ENCODE results near the gene PALLD. TPM values are rescaled to one million over a fixed set of nuclear protein-coding genes. Genes with fewer than 3 reads are reported as not detected.

The PALLD gene
- total RNA-seq, 1 donor from 2014 or later, result 1.5 TPM

DNA sequence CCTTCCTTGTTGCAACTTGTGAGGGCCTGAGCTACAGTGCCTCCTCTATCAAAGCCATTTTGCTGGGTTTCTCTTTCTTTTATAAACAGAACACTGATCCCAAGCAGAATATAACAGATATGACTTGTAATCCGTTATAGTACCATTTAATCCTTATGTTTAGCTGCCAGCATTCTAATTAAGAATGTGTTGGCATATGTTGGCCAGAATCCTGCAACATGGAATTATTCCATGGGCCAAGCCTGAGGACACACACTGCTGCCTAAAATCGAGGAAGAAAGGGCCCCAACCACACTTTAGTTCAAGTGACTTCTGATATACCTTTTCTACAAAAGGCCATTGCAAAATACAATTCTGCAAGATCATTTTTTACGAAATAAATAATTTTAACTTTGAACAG, 28.0 kb downstream of the PALLD start:
- DNase-seq (ENCODE audit: low read depth, low spot score), result no peak

DNA sequence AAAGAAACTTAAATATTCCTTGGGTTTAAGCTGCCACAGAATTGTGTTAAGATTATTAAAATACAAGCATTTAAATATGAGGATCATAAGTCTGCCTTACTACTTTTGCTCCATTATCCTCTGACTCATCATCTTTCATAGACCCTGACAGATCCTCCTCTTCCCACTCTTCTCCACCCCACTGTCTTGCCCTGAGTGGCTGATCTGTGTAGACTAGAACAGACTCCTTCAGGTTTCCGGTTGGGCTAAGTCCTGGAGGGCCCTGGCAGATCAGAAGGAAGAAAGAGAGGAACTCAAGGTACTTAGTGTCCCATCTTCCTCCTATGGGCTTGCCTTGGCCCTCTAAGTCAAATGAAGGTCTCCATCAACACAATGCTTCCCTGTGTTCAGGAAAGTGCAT, 30.7 kb downstream of the PALLD start:
- DNase-seq (ENCODE audit: low read depth, low spot score), result no peak

DNA sequence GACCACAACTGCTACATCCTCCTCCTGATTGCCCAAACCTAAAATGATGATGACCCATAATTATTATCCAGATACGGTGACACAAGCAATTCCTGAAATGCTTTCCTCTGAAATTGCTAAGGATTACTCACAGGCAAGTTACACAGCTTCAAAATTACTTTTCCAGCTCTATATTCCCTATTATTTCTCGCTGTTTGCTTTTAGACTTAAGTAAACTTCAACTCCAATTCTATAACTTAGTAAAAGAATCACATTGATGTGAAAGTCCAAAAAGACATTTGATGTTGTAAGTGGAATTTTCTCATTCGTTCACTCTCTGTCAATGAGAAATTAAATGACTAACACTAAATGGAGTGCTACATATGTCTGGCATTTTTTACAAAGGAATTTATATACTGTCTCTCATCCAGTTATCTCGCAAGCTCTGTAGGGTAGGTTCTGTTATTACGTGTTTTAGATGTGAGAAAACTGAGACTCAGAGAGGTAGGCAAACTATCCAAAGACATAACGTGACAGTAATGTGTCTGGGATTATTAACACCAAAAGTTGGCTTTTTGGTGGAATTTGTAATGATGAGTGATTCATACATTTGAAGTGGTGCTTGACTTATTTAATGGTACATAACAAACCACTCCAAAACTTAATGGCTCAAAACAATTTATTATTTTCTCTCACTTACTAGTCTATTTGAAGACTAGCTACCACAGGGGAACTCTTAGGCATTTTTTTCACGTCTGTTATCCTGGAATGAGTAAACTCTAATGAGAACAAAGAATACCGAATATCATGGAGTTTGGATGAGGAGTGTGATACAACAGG, 31.5 kb downstream of the PALLD start:
- no peak for DNase-seq (ENCODE audit: low read depth, low spot score)

DNA sequence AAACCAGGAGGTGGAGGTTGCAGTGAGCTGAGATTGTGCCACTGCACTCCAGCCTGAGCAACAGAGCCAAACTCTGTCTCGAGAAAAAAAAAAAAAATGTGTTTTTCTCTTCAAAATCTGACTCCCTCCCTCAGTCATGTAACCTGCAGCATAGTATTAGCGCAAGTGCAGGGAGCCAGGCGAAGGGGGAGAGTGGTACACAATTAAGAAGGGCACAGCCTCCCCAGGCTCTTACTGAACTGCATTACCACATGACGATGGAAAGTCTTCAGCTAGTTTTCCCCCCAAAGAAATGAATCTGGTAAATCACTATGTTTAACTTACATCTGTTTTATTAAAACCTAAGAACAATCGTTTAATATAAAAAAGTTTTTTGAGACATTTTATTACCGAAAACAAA, 32.4 kb downstream of the PALLD start:
- DNase-seq (ENCODE audit: low read depth, low spot score), result no peak

DNA sequence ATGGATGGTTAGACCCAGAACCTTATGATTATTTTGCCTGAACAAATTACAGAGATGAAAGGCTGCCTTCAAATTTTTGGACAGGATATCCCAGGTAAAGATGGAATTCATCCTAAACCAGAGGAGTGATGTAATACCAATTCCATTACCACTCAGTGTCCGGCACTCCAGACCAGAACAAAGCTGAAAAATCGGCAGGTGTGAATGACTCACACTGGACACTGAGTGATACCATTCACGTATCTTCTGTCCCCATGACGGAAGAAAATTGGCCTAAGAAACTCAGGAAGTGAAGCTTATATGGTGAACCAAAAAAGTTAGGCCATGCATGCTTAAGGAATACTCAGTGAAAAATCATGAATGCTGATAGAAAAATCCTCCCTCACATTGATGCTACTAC, 34.5 kb downstream of the PALLD start:
- DNase-seq (ENCODE audit: low read depth, low spot score), result no peak

DNA sequence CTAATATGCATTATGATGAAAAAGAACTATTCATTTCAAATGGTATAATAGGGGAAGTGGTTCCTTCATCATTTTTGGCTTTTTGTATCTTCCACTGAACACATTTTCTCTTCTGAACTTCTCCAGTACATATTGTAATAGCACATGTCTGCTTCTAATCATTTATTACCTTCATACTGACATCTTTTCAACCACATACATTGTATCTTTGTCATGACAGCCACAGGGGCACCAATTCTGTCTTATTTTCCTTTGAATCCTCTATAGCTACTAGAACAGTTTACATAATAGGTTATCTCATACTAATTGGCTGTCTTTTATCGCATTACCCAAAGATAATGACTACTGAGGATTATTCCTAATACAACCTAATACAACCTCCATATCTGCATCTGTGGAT, 37.7 kb downstream of the PALLD start:
- no peak for DNase-seq (ENCODE audit: low read depth, low spot score)

DNA sequence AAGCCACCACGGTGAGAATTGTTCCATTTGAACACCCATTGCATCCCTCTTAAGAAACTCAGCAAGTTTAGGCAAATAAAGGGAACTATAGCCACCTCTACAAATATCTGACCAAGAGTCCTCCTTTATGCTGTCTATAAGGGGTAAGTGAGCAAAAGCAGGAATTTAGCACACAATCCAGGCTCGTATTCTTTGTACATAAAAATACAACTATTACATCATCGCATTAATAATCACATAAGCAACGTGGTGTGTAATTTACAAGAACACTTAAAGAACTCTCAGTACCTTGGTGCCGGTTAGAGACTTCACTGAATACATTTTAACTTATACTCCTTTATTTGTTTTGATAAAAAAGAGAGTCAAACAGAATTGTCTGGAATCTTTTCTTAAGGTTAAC, 38.8 kb downstream of the PALLD start:
- no peak for DNase-seq (ENCODE audit: low read depth, low spot score)

DNA sequence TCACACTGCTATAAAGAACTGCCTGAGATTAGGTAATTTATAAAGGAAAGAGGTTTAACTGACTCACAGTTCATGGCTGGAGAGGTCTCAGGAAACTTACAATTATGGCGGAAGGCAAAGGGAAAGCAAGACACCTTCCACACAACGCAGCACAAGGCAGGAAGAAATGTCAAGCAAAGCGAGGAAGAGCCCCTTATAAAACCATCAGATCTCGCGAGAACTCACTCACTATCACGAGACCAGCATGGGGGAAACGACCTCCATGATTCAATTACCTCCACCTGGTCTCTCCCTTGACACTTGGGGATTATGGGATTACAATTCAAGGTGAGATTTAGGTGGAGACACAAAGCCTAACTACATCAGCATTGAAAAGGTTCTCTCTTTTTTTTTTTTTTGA, 39.6 kb downstream of the PALLD start:
- no peak for DNase-seq (ENCODE audit: low read depth, low spot score)

DNA sequence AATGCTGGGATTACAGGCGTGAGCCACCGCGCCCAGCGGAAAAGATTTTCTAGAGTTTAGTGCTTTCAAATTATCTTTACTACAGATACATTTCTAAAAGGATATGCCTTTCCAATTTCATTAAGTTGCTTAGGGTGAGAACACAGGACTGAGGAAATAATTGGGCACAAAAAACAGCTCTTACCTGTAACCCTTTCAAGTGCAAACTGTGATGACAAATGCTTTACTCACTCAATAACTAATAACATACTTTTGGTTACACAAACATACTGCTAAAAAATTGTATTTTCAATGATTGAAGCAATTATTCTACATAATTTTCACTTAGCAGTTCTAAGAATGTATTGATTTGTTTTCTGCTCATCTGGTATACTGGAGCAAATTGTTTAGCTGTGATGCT, 40.2 kb downstream of the PALLD start:
- no peak for DNase-seq (ENCODE audit: low read depth, low spot score)

DNA sequence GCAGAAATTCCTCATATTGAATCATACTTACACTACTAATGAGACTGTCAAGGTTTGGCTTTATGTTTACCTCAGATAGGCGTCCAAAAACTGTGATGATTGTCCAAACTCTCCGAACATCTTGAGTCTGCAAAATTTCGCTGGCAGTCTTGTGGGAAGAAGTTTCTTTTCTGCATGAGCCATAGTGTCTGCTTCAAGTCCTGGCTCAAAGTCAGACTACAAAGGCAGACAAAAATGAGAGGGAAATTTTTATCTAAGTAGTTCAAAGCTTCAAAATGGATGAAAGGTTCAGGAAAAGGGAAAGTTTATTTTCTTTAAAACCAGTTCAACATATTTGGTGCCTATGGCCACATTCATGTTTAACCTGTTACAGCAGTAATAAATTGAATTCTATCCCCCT, 40.7 kb downstream of the PALLD start:
- no peak for DNase-seq (ENCODE audit: low read depth, low spot score)

DNA sequence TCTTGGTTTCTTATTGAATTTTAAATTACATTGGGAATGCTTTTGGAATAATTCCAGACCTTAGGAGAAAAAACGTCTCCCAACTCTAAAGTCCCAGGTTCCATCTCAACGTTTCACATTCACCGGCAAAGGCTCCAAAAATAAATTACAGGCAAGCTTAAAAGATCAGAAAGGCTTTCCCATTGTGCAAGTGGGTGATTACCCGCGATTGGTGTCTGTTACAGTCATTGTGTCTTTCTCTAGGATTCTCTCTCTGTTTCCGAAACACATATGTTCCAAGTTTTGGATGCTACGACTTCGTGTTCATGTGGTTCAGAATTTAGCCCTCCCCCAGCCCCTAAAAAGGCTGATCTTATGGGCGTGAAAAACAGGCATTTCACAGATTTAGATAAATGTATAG, 41.8 kb downstream of the PALLD start:
- DNase-seq (ENCODE audit: low read depth, low spot score), result no peak

DNA sequence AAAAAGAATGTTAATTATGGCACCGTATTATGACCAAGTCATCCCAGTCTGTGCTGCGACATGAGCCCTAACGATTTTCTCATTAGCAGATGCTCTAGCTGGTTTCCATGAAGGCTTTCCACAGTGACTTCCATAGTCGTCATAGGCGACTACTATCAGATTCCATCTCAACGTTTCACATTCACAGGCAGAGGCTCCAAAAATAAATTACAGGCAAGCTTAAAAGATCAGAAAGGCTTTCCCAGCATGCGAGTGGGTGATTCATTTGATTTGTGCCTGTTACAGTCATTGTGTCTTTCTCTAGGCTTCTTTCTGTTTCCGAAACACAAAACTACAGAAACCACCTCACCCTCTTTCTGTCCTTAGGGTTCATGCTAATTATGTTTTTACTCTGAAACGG, 43.2 kb downstream of the PALLD start:
- DNase-seq (ENCODE audit: low read depth, low spot score), result no peak

DNA sequence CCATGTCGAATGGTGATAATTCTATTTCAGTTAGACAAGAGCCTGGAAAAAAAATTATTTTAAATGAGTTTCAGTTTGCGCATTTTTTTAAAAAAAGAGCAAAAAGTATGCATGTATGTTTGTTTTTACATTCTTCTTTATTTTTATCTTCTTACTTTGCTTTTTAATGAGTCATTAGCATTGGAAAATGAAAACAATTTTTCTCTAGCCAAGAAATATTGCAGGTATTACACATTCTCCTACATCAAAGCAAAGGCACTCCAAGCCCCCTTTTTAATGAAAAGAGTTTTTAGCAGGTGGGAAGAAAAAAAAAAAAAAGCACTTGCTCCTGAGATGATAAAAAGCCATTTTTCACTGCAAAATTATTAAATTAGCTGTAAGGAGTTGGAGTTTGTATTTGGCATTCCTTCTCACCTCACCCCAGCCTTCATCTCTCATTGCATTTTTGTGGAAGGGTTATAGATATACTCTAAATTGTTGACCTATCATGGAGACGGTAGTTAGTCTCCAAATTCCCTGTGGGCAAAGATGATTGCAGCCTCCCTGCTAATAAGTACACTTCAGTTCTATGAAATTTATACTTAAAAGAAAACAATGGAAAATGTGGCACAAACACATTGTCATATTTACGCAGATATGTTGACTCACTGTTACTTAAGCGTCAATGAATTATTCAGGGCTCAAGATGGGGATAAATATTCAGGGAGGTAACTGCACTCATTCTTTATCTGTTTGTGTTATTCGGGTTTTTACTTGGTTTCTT, 43.8 kb downstream of the PALLD start:
- DNase-seq (ENCODE audit: low read depth, low spot score), result no peak

DNA sequence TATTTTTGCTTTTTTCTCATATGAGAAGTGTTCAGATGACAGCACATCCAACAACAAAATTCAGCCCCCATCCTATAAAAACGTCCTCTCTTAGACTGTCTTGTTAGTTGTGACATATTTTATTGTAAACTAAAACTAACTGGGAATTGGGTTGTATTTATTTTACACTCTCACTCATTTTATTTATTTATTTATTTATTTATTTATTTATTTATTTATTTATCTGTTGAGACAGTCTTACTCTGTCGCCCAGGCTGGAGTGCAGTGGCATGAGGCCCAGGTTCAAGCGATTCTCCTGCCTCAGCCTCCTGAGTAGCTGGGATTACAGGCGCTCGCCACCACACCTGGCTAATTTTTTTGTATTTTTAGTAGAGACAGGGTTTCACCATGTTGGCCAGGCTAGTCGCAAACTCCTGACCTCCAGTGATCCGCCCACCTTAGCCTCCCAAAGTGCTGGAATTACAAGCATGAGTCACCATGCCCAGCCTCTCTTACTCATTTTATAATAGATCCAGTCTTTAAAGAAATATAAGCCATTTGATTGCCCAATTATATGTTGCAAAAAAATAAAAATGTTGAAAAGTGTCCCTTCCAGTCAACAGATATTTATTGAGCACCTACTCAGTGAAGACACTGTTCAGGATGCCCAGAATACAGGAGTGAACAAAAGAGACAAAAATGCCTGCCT, 44.6 kb downstream of the PALLD start:
- DNase-seq (ENCODE audit: low read depth, low spot score), result no peak

DNA sequence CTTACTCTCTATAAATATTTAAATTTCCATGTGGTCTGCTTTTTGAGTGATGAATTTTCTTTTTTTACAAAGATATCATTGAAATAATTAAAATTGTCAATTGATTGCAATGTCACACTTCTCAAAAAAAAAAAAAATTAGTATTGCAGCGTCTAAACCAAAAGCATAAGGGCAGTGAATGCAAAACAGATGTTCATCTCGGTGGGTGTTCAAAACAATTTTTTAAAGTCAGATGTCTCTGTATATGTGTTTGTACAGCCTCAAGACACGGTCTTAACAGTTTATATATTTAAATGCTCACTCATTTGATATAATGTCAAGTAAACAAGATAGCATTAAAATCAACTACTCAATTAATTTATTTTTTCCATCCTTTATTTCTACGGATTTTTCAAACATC, 52.3 kb downstream of the PALLD start:
- DNase-seq (ENCODE audit: low read depth, low spot score), result no peak

DNA sequence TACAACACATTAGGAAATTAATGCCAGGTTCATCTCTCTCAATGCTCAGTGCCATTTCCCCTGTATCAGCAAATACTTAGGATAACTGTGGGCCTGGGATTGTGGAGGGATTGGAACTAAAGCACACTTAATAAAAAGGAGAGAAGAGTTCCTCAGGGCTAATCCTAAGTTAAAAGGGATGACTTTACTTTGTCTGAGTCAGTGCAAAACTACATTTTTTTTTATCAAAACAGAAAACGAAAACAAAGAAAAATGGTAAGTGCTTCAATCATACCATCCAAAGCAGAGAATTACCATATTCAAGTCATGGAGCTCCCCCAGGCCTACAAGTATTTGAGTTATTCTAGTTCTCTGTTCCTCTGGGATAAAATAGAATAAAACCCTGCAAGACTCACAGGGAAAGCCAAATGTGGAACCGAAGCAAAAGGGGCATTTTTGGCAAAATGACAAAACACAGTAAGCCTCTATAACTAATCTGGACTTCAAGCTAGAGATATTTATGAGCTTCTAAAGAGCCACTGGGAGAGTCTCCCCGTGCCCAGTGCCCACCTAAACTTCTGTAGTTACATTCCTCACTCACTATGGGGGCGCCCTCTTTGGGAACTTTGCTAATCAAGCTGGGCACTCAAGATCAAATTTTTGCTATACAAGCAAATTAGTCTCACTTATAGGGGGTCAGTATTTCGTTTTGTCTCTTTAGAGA, 53.4 kb downstream of the PALLD start:
- DNase-seq (ENCODE audit: low read depth, low spot score), result no peak

DNA sequence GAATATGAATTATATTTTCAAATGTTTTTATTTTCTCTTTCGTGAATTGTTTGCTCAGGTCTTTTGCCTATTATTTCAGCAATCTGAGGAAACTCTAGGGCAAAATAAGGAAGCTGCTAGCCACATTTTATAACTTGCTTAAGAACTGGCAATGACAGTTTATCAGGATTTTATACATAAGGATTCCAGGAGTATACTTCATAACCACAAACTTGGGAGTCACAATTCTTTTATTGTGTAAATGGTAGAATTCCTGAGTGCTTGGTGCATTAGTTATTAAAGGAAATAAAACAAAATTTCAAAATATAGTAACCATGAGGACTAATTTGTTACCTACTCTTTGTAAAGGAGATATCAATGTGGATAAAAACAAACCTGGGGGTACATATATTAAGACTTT, 54.4 kb downstream of the PALLD start:
- no peak for DNase-seq (ENCODE audit: low read depth, low spot score)

DNA sequence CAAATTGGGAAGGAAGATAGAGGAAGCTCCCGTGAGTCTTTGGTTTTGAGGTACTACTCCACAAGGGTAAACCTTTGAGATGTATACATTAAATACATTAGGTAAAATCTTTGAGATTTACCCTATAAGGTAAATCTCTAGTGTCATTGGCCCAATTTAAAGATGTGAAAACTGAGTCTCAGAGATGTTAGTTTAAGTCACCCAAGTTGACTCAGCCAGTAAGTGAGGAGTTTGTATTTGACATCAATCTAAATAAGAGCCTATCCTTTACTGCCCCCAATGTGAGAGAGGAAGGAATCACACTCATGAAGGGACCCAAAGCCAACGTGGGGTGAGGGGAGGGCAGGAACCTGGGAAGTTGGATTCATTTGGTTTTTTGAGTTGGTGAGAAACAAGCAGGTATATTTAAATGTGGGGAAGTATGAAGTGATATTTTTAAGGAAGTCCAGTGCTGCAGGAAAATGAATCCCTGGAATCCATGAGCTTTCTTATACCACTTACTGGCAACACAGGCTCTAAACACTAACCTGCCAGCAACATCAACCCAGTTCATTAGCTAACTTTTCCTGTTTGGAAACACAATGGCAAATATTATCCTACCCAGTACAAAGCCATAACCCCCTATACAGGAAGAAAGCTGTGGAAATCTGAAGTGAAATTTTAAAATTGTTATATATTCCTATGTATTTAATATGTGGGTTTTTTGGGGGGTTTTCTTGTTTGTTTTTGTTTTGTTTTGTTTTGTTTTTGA, 55.3 kb downstream of the PALLD start:
- no peak for DNase-seq (ENCODE audit: low read depth, low spot score)

DNA sequence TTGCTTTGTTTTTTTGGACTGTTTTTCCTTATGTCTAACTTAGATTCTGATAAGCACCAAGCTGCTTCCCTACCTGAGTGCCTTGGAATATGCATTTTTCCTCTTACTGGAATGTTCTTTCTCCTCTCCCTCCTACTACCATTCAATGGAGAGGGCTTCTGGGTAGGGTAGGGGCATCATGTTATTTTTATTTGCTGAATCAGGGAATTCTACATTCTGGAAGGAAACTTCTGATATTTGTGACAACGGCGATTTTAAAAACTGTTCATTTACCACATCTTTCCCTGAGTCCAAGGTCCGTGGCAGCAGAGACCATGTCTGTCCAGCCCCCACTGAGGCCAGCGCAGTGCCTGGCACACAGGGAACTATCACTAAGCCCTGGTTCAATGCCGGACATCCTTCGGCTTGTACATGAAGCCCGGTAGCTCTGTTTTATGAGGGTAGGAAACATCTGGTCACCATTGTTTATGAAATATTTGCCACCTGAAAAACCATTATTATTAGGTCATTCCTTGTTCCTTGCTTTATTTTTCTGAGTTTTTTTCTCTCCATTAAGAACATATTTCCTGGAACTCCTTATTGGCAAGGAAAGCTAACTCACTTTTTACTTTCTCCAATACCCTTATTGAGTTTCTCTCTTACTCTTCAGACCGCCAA, 57.0 kb downstream of the PALLD start:
- DNase-seq (ENCODE audit: low read depth, low spot score), result no peak

DNA sequence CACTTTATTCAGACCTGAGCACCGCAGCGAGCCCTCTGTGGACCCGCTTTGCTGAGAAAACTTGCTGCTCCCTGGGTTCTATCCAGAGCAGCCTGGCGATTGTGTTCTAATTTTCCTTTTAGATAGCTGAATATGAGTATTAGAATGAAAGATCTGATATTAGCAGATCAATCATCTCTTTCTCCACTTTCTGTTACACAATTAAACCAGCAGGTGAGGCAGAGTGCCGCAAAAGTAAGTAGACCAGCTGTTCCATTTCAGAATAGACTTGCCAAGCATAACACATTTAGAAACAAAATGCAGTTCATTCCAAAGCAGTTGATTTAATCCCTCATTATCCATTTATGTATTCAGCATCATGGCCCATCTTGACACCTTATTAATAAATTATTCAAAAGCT, 58.6 kb downstream of the PALLD start:
- no peak for DNase-seq (ENCODE audit: low read depth, low spot score)

DNA sequence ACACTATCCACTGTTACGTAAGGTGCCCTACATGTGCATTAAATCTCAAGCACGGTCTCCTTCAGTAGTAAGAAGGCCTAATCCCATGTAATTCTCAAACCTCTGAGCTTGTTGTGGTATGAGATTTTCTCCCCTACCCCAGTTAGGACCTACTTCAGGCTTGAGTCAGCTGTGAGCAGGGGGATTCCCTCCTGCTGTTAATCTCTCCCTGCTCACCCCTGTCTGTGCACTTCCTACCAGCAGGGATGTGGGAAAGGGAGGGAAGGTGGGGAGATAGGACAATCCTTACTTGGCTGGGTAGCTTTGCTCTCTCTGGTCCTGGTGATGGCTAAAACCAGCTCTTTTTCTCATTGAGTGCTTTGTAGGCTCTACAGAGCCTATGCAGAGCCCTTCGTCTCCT, 60.8 kb downstream of the PALLD start:
- DNase-seq (ENCODE audit: low read depth, low spot score), result no peak

Measured in pulmonary artery endothelial cell (primary cell).